Stomach (tissue), 4 donors: ENCODE measurements around the gene ELAVL1.

Source experiments
- CTCF ChIP-seq, 7 experiments: fragments of 450-650 bp in 4 of 7; fragments of 200-600 bp in 3 of 7; sonication (generic) in 3 of 7; IDR thresholded peaks; one replicate each; pipeline ENCODE4 v1.5.1; 2016 to 2019; ENCODE audit warnings: antibody characterized with exemption in 7 of 7, control low read depth in 2 of 7, mild to moderate bottlenecking in 1 of 7
- POLR2A ChIP-seq, 4 donors: fragments of 450-650 bp; IDR thresholded peaks; one replicate each; pipeline ENCODE4 v1.6.1; 2016; ENCODE audit warnings: antibody characterized with exemption in 4 of 4, control low read depth in 2 of 4, mild to moderate bottlenecking in 1 of 4, moderate library complexity in 1 of 4
- POLR2AphosphoS5 ChIP-seq, 3 donors: sonication (generic); formaldehyde crosslinking; IDR thresholded peaks; one replicate each; pipeline ENCODE4 v1.6.1; 2016; ENCODE audit warnings: antibody characterized with exemption in 3 of 3

GRCh38 chr19:7927605-7928333, 77.7 kb downstream of the ELAVL1 start:
- no peak for TF ChIP-seq CTCF (IDR thresholded peaks at IDR 0.05)
- no peak for TF ChIP-seq POLR2A (IDR thresholded peaks at IDR 0.05)
- TF ChIP-seq POLR2AphosphoS5 (IDR thresholded peaks at IDR 0.05) = no peak
